LNCAP (cell line): ENCODE measurements around the gene IGSF8.

Experiments
- TF ChIP-seq, protein P1 (sequence below): fragments of 450-650 bp; IDR thresholded peaks from 2 replicates; pipeline ENCODE4 v1.5.1; 2017; ENCODE audit warnings: mild to moderate bottlenecking

IGSF8 gene

DNA sequence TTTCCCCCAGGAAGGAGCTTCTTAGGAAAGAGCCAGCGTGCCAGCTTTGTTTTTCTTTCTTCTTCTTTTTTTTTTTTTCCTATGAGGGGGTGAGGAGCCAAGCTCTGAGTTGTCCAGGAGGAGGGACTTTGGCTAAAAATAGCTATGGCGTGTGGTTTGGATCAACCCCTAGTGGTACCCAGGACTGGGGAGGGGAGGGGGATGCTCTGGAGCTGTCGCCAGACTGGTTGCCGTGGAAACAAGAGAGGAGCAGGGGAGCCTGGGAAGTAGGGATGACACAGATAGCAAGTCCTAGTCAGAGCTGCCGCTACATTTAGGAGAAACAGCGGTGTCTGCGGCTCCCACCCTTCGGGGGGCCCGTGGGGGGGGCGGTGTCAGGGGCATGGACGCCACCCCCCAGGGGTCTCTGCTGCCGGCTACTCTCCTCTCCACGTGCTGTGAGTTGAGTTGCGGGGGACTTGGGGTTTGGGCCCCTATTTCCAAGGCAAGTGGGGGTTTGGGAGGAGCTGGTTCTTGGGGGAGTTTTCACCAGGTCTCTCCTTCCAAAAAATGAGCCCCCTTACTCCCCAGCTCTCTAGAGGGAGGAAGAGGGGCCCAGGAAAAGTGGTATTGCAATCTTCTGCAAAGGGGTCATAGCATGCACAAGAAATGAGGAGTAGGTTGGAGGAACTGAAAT lies 17.0 kb downstream of the IGSF8 start, which contains the start of gene KCNJ9:
TSS of gene KCNJ9 (plus strand) at position 278 of the 676 bp plus-strand sequence. CDS start 2,493 bp downstream, outside the sequence.
- TF ChIP-seq, protein P1, sequence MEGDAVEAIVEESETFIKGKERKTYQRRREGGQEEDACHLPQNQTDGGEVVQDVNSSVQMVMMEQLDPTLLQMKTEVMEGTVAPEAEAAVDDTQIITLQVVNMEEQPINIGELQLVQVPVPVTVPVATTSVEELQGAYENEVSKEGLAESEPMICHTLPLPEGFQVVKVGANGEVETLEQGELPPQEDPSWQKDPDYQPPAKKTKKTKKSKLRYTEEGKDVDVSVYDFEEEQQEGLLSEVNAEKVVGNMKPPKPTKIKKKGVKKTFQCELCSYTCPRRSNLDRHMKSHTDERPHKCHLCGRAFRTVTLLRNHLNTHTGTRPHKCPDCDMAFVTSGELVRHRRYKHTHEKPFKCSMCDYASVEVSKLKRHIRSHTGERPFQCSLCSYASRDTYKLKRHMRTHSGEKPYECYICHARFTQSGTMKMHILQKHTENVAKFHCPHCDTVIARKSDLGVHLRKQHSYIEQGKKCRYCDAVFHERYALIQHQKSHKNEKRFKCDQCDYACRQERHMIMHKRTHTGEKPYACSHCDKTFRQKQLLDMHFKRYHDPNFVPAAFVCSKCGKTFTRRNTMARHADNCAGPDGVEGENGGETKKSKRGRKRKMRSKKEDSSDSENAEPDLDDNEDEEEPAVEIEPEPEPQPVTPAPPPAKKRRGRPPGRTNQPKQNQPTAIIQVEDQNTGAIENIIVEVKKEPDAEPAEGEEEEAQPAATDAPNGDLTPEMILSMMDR: no peak

DNA sequence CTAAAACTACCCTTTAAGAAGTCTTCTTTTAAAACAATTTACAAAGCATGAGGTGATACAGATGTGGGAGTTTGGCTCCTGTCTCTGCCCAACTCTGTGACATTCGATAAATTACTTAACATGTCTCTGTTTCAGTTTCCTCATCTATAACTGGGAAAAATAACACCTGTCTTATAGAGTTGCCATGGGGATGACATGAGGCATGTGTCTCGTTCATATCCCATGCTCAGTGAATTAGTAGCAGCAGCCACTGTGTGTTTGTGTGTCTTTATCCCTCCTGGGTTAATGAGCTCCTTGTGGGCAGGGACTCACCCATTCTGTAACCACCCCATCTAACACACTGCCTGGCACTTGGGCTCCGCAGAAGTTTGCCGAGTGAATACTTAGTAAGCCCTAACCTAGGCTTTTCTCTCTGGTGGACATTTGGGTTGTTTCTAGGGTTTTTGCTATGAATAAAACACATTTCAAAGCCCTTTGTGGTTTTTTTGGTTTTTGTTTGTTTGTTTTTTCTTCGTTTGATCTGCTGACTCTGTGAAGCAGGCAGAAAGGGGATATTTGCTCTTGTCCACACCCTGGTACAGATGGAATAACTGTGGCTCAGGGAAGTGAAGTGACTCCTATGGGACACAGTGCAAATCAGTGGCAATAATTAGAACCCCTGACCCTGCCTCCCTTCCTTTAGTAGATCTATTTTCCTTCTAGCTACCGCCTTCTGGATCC lies 17.9 kb downstream of the IGSF8 start:
- TF ChIP-seq, protein P1: no peak

DNA sequence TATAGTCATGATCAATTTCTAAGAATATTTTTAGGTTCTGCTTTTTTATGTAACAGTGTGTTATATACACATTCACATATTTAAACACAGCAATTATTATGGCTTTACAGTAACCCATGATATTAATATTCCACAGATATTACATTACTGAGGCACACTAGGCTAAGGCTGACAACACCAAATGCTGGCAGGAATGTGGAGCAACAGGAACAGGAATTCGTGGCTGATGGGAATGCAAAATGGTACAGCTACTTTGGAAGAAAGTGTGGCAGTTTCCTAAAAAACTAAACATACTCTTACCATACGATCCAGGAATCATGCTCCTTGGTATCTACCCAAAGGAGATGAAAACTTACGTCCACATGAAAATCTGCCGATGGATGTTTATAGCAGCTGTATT lies 19.0 kb downstream of the IGSF8 start:
- TF ChIP-seq, protein P1: no peak

DNA sequence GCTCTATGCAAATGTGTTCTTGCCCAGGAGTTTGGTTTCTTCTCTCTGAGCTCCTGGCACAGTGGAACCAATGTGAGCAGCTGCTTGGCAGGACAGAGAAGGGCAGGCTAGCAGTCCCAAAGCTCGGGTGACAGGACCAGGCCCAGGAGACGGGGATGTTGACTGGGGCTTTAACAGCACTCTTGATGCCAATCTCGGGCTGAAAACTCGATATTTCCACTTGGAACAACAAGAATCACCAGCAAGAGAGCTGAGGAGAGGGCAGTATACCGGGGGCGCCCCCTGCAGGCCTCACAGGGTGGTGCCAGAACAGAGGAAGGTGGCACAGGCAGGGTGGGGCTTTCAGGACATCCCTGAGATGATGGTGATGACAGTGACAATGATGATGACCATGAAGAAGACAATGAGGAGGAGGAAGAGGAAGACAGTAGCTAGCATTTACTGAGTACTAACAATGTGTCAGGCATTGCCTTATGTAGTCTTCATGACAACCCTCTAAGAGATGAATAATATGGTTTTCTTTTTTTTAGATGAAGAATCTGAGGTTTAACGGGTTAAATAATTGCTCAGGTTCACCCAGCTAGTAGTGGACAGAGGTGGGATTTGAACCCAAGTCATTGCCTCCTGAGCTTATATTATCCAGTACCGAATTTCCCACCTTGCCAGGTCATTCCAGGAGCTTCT lies 19.8 kb downstream of the IGSF8 start:
- TF ChIP-seq, protein P1: peak; percentile 98

DNA sequence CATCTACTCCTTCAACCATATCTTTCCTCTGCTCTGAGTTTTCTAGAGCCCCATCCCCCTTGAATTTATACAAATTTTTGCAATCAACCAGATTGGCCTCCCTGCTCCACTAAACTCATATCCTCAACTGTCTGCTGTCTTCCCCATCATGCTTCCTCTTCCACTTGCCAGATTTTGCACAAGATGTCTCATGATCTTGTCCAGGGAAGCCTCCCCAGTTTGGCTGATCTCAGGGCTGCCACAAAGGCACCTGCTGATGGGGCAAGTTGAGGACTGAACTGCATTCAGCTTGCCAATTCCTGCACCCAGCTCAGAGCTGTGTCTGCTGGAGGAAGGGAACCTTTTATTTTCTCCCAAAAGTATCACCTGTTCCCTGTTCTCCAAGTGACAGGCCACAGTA lies 20.9 kb downstream of the IGSF8 start:
- TF ChIP-seq, protein P1: no peak

DNA sequence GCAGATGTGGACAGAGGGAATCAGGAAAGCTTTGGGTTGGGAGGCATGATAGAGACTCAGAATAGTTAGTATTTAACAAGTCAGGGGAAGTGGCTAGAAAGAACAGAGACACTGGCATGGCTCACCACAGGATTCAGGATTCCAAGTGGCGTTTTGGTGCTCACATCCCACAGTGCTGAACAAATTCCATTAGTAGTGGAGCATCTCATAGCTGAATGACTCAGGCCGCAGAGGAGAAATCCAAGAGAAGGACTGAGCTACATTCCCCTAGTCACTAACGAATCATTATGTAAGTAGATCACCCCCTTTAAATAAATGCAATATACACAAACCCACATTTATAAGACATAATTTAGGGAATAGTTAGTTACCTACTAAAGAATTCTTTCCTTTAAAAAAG lies 22.1 kb downstream of the IGSF8 start:
- TF ChIP-seq, protein P1: no peak

DNA sequence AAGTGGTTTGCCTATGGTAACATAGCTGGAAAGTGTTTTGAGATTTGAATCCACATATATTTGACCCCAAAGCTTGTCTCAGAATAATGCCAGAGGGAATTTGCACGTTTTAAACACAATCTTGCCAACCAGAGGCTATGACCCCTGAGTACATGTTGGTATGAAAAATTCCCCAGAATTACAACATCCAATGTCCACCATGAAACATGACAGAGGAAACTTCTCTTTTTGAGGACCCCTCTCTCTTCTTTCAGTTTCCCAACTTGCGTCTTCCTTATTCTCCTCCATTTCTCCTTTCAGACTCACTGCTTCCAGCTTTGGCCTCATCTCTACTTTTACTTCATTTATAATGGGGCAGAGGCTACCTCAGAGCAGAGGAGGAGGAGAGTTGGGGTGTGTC lies 22.6 kb downstream of the IGSF8 start:
- TF ChIP-seq, protein P1: no peak
